GM19463 (cell line): Measurements from ENCODE around the gene TOE1.
"Not testable (repeated sequence)": the region's sequence is repeated elsewhere in the genome, so short reads cannot be mapped to it uniquely, and the experiment has no call there.

Source experiments
- ATAC-seq: cut with Tn5 transposase; IDR thresholded peaks from one replicate; pipeline ENCODE4 v1.9.1; 2021; ENCODE audit warnings: mild to moderate bottlenecking, moderate library complexity; ENCODE audit not compliant: unreplicated experiment

TOE1 gene

GRCh38 chr1:45354838-45355237 lies 14.9 kb downstream of the TOE1 start:
- ATAC-seq: no peak

- ATAC-seq: no peak
Observed at GRCh38 chr1:45355683-45356082, 15.7 kb downstream of the TOE1 start.

- ATAC-seq: no peak
Observed at GRCh38 chr1:45356186-45356585, 16.2 kb downstream of the TOE1 start.

- no peak for ATAC-seq
Observed at GRCh38 chr1:45359882-45360513, 20.0 kb downstream of the TOE1 start.

- not testable (repeated sequence) for ATAC-seq
Observed at GRCh38 chr1:45360981-45361380, 21.0 kb downstream of the TOE1 start.

GRCh38 chr1:45364294-45364693 lies 24.3 kb downstream of the TOE1 start:
- no peak for ATAC-seq

- ATAC-seq: peak; percentile 80
Observed at GRCh38 chr1:45365051-45365450, 25.1 kb downstream of the TOE1 start.

GRCh38 chr1:45370575-45370974 lies 30.6 kb downstream of the TOE1 start:
- ATAC-seq: peak; percentile 76

GRCh38 chr1:45373573-45373972 lies 33.6 kb downstream of the TOE1 start:
- no peak for ATAC-seq

GRCh38 chr1:45375104-45376090 lies 35.4 kb downstream of the TOE1 start:
- no peak for ATAC-seq

GRCh38 chr1:45378184-45378583 lies 38.2 kb downstream of the TOE1 start:
- no peak for ATAC-seq

GRCh38 chr1:45379524-45379923 lies 39.6 kb downstream of the TOE1 start:
- ATAC-seq: no peak

- ATAC-seq: no peak
Observed at GRCh38 chr1:45380125-45380524, 40.2 kb downstream of the TOE1 start.

GRCh38 chr1:45380730-45381129 lies 40.8 kb downstream of the TOE1 start:
- no peak for ATAC-seq

- ATAC-seq: no peak
Observed at GRCh38 chr1:45381243-45381642, 41.3 kb downstream of the TOE1 start.

- no peak for ATAC-seq
Observed at GRCh38 chr1:45383191-45383590, 43.2 kb downstream of the TOE1 start.

- ATAC-seq: not testable (repeated sequence)
Observed at GRCh38 chr1:45384213-45384612, 44.2 kb downstream of the TOE1 start.

GRCh38 chr1:45385302-45385701 lies 45.3 kb downstream of the TOE1 start:
- no peak for ATAC-seq

GRCh38 chr1:45386219-45386618 lies 46.2 kb downstream of the TOE1 start:
- ATAC-seq: no peak
